Cerebellar nuclear complex (tissue), 1 donor: ENCODE data around the gene NRXN3.

Source experiments
- DNase-seq, 2 experiments: peaks; one replicate each; lab custom pipeline; 2025; lab: John Stamatoyannopoulos, UW

Gene NRXN3

DNA sequence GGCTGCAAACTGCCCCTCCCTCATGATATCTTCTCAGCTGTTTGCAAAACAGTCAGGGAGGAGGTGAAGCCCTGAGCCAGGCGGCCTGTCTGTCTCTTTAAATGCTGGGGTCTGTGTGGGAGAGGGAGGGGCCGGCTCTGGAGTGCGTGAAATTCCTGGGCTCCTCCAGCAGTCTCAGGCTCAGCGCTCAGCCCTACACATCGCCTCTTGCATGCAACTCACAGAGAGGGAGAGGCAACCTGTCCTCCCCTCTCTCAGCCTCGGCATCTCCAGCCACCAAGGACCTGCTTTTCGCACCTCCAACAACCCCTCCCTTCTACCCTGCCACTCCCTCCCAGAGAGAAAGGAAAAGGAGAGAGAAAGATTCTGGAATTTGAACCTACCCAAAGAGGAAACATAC, at the start of gene NRXN3:
Gene NRXN3 (plus strand): TSS at position 171 of the 400 bp plus-strand sequence. CDS start 72,721 bp downstream, outside the sequence.
- no peak for DNase-seq

DNA sequence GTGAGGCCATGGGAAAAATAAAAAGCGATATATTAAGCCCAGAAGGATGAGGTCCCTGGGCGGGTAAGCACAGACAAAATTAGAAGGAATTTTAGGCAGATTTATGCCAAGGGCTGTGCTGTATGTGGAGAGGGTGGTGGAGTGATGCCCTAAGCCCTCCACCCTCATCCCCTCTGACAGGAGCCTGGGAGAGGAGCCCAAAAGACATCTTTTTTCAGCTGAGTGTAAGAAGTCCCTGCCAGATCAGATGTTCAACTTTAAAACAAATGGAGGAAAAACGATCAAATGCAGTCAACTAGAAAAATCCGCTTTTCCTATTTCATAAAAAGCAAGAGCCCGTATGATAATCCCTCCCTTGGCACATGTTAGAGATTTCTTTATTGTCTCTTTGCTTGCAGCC, 47.7 kb upstream of the NRXN3 start:
- DNase-seq = no peak

DNA sequence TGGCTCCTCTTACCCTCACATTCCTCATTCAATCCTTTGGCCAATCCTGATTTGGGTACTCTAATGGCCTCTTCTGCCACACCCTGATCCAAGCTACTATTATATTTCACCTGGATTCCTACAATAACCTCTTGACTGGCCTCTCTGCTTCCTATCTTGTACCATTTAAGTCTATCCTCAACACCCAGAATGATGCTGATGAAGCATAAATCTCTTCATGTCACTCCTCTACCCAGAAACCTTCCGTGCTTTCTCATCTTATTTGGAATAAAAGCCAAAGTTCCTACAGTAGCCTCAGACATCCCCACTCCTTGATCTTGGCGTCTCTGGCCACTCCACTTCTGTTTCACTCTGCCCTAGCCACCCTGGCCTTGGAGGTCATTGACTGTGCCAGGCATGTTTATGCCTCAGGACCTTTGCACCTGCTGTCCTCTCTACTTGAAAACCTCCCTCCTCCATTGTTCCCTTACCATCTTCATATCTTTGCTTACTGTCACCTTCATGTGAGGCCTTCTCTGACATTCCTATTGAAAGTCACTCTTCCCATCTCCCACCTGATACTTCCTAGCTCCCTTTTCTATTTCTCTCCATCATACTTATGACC, 46.4 kb upstream of the NRXN3 start:
- DNase-seq = no peak

- DNase-seq = no peak
These were observed 42.2 kb upstream of the NRXN3 start for GRCh38 chr14:78127961-78128360.

- no peak for DNase-seq
These were observed 40.8 kb upstream of the NRXN3 start for GRCh38 chr14:78129375-78129774.

- DNase-seq = no peak
These were observed 39.8 kb upstream of the NRXN3 start for GRCh38 chr14:78130356-78130755.

- DNase-seq = no peak
These were observed 39.0 kb upstream of the NRXN3 start for GRCh38 chr14:78131201-78131600.

- no peak for DNase-seq
These were observed 38.6 kb upstream of the NRXN3 start for GRCh38 chr14:78131616-78132015.

GRCh38 chr14:78135450-78135891, 34.7 kb upstream of the NRXN3 start:
- no peak for DNase-seq

DNA sequence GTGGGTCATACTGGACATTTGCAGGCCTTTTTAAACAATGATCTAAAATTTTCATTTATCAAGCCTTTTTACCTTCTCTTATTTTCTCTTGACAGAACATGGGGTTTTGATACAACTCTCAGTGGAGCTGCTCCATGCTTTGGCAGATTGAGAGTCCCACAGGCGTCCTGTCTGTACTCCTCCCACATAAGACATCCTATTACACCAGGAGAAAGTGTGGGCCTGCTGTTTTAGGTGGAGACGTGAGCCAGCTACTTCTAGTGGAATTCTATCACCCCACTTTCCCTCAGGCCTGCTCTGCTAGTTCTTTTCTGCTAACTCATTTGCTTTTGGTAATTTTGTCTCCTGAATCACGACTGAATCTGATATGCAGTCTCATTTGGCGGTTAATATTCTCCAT, 33.5 kb upstream of the NRXN3 start:
- DNase-seq = no peak

DNA sequence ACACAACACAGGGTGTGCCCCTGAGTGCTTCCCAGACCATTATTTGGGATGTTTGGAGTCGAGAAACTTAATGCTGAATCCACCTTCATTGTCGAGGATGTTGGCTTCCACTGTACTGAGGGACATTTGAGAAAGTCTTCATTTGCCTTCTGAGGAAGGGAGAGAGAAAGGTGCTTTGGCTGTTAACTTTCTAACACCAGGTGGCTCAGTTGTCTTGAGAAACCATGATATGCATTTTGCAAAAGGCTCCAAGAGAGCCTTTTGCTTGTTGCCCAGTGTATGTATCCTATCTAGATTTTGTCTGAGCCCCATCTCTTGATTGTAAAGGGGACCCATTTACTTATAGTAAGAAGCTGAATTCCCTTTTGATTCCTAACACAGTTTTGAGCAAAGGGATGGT, 28.6 kb upstream of the NRXN3 start:
- DNase-seq = no peak

GRCh38 chr14:78142998-78143397, 27.2 kb upstream of the NRXN3 start:
- DNase-seq = no peak

- no peak for DNase-seq
These were observed 26.6 kb upstream of the NRXN3 start for GRCh38 chr14:78143489-78144145.

DNA sequence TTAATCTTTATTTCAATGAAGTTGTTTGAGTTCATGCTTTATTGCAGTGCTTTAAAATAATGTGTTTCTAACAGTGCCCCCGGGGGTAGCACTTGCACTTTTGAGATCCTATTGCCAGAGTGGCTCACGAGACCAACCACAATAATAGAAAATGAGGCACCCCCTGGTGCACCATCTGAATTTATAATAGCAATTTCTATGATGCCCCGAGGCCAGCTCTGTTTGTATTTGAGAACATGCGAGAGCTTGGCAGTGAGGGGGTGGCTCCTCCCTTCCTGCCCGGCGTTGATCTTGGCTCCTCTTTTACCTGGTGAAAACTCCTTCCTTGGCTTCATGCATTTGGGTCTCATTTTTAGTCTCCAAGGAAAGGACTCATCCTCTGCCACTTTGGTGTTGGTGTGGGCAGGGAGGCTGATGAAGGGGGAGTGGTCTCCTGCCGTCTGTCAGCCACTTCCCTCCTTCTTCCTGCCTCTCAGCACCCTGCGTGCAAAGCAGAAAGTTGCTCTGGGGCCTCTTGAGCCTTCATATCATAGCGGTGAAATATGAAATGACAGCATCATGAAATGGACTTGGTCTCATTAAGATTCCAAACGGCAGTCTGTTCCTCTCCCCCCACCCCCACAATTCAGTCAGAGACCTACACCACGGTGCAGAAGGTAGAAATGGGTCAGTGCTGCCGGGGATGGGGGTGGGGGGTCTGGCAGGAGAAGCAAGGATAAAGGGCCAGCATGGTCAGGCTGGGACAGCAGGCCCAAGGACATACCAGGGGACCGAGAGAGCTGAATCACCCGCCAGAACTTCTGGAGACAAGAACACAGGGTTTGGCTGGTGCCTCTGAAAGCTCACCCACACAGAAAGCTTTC, 17.7 kb upstream of the NRXN3 start:
- no peak for DNase-seq

- DNase-seq = no peak
These were observed 17.2 kb upstream of the NRXN3 start for GRCh38 chr14:78153064-78153341.

DNA sequence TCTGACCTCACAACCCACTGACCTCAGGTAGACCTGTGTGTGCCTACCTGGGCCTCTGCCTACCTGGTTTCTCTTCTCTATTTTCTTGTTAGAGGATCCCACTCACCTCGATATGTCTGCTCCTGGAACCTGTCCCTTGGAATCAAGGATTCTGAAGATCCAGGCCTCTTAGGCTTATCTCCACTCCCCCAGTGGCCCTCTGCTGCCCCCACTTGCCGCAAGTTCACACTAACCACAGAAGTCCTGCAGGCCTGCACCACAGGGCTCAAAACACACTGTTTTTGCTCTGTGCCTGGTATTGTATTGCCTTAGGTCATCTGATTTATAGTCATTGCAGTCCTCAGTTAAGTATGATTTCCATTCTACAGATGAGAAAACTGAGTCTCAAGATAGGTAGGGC, 15.3 kb upstream of the NRXN3 start:
- DNase-seq = no peak

DNA sequence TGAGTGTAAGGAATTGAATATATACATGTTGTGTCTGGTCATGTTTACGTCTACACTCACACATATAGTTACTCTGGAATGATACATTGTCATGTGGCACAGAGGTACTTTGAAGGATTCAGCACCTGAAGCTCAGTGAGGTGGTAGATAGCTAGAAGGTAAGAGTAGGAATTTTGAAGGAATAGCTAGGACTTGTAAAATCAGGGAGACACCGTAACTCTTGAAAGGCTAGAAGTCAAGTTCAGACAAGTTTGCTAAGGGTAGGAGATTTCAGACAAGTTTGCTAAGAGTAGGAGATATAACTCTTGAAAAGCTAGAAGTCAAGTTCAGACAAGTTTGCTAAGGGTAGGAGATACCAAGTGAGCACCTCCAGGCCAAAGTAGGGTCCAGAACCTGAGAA, 14.0 kb upstream of the NRXN3 start:
- no peak for DNase-seq

DNA sequence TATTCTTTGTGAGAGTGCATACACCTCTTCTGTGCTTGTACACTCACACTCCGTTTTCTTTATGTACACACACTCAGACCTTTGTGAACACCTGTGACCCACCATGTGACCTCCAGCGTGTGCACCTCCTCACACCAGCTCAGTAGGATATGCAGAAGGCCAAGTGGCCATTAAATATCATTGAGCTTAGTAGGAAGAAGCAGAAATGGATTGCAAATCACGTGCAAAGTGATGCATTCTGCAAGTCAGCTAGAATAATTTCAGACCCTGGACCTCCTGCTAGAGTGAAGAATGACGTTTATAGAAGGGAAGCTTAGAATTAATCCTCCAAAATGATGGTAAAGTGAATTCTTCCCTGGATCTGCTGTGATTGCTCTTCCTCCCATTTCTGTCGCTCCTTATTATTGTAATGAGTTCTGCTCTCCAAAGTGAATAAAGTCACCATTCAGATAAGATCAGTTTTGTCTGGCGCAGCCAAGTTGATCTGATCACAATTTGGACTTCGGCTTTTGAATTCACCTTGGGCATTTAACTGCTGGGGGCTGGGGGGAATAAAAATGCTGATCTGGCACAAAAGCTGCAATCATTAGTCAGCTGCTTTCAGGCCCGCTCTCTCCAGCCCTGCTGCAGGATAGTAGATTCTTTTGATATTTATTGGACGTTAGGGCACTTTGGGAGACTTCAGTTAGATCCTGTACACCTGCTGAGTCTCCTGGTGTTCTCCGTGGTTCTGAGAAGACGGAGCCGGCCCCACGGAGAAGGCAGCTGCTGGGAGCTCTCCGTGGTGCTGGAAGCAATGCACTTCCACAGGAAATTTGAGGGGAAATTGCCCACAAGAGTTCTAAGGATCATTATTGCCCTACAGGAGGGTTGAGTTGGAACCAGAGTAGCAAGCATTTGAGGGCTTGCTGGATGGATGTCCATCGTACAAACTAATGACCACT, 12.4 kb upstream of the NRXN3 start:
- DNase-seq = no peak

DNA sequence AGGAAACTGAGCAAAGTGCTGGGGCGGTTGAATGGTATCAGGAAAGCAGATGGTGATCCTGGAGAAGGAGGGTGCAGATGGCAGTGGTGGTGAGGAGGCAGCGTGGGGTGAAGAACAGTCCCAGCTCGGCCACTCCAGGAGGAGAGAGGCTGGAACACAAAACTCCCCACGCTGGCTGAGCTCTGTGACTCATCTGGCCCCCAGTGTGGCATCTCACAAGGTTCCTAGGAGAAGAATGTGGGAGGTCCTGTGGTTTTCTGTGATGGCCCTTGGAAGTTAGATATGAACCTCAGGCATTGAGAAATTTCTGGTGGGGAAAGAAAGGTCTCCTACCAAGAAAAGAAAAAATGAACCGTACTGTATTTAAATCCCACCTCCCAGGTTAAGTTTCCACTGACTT, 8.0 kb upstream of the NRXN3 start:
- DNase-seq = no peak

DNA sequence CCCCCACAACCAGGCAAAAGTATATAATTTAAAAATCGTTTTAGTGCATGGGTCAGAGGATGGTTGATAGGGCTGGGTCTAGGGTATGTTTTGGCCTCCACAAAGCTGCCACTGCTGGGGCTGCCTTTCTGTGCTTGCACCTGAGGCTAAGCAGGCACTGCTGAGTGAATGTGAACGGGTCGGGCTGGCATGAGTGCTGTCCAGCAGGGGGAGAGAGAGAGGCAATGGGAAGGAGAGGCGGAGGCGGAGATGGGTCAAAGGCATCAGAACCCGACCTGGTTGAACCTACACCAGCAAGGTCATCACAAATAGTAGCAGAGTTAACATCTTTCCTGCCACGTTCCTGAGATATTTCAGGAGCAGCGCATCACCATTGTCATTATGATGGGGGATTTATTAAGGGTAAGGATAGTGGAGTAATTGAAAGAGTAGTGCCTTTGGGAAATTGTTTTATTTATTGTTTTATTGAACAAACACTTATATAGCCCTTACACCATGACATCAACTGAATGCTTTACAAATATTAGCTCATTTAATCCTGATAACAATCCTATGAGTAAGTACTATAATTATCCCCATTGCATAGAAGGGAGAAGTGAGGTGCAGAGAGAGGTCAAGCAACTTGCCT, 5.8 kb upstream of the NRXN3 start:
- DNase-seq = no peak

GRCh38 chr14:78172428-78172827, 2.3 kb downstream of the NRXN3 start:
- no peak for DNase-seq
